Limb (tissue), 2 donors: ENCODE data around the gene CENPH.
A peak's percentile ranks its signal among the peaks of the same experiment; 100 is the strongest.
"Not testable (repeated sequence)": the region's sequence is repeated elsewhere in the genome, so short reads cannot be mapped to it uniquely, and the experiment has no call there.

ENCODE experiments used
- DNase-seq, 2 donors: peaks; one replicate each; pipeline ENCODE4 v3.0.0-alpha.2; 2016; ENCODE audit errors: extremely low spot score in 2 of 2

CENPH gene, protein sequence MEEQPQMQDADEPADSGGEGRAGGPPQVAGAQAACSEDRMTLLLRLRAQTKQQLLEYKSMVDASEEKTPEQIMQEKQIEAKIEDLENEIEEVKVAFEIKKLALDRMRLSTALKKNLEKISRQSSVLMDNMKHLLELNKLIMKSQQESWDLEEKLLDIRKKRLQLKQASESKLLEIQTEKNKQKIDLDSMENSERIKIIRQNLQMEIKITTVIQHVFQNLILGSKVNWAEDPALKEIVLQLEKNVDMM

DNA sequence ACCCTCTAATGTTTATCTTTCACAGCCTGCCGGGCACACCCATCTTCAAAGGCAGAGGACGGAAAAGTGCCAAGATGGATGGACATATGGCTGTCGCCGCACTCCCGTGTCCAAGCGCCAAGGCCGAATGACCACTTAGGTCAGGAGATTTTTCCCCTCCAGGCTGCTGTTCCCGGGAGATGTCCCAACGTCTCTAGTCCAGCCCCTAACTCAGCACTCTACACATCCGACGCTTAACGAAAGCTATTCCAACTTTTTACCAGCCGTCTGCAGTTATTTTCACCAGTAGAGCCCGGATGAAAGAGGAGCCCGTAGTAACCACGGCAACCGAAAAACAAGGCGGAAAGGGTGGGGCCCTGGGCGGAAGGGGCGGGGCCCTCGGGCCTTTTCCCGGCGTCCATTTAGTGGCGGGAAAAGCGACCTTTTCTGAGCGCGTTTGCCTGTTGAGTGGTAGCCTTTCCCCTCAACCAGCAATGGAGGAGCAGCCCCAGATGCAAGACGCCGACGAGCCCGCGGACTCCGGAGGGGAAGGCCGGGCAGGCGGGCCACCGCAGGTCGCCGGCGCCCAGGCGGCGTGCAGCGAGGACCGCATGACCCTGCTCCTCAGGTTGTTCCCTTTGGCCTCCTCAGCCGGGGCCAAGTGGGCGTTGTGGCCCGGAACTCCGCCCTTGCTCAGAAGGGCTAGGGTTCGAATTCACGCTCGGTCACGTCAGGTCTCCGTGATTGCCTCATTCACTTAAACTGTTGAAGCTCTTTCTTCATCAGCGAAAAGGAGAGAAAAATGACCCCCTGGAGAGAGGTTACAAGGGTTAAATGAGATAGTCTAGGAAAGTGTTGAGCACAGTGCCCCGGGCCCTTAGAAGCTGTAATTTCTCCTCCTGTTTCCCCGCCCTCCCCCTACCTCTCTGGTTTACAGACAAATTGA lies at the start of gene CENPH:
TSS of gene CENPH (plus strand) at position 422 of the 925 bp plus-strand sequence. CDS start at position 474, 52 bp downstream.
- peak; percentile 96 for DNase-seq

DNA sequence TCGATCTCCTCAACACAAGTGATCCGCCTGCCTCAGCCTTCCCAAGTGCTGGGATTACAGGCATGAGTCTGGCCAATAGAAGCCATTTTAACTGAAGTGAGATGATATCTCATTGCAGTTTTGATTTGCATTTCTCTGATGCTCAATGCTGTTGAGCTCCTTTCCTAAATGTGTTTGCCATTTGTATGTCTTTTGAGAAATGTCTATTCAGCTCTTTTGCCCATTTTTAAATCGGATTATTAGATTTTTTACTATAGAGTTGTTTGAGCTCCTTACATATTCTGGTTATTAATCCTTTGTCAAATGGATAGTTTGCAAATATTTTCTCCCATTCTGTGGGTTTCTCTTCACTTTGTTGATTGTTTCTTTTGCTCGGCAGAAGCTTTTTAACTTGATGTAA lies 49.1 kb upstream of the CENPH start:
- not testable (repeated sequence) for DNase-seq

DNA sequence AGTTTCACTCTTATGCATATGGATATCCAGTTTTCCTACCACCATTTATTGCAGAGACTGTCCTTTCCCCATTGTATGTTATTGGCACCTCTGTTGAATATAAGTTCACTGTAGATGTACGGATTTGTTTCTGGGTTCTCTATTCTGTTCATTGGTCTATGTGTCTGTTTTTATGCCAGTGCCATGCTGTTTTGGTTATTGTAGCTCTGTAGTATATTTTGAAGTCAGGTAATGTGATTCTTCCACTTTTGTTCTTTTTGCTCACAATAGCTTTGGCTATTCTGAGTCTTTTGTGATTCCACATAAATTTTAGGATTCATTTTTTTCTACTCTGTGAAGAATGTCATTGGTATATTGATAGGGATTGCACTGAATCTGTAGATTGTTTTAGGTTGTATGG lies 48.6 kb upstream of the CENPH start:
- DNase-seq: no peak

DNA sequence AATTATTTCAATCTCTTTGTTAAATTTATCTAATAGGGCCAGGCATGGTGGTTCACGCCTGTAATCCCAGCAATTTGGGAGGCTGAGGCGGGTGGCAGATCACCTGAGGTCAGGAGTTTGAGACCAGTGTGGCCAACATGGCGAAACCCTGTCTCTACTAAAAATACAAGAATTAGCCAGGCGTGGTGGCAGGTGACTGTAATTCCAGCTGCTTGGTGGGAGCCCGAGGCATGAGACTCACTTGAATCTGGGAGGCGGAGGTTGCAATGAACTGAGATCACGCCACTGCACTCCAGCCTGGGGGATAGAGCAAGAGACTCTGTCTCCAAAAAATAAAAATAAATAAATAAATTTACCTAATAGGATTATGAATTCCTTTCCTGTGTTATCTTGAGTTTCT lies 40.8 kb upstream of the CENPH start:
- not testable (repeated sequence) for DNase-seq

DNA sequence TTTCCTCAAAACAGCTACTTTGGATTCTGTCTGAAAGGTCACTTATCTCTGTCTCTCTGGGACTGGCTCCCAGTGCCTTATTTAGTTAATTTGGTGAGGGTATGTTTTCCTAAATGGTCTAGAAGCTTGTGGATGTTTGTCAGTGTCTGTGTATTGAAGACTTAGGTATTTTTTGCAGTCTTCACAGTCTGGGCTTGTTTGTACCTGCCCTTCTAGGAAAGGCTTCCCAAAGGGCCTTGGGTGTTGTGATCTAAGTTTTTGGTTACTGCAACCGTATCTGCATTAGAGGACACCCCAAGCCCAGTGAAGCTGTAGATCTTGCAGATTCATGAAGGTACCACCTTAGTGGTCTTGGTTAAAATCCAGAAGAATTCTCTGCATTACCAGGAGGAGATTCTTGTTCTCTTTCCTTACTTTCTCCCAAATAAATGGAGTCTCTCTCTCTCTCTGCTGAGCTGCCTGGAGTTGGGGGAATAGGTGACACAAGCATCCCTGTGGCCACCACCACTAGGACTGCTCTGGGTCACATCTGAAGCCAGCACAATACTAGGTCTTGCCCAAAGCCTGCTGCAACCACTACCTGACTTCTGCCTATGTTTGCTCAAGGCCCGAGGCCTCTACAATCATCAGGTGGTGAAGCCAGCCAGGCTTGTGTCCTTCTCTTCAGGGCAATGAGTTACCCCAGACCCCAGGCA lies 40.3 kb upstream of the CENPH start:
- DNase-seq: no peak

DNA sequence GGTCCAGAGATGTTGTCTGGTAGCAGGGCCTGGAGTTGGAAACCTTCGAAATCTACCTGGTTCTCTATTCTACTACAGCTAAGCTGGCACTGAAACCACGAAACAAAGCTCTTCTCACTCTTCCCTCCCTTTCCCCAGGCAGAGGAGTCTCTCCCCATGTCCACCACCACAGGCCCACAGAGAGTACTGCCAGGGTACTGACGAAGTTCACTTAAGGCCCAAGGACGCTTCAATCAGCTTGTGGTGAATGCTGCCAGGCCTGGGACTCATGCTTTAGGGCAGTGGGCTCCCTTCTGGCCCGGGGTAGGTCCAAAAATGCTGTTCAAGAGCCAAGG lies 39.7 kb upstream of the CENPH start:
- DNase-seq: no peak

DNA sequence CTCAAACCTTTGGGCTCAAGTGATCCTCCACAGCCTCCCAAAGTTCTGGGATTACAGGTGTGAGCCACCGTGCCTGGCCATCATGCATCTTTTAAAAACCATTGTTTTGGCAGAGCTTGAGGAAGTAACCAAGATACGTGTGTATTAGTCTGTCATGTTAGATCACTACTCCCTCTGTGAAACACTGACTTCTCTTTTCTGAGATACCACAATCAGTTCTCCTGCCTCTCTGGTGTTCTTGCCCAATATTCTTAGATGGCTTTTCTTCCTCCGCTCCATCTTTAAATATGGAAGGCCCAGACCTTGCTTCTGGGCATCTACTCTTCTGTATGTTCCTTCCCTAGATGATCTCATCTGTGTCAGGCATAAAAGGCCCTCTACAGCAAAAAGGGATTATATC lies 36.7 kb upstream of the CENPH start:
- no peak for DNase-seq

DNA sequence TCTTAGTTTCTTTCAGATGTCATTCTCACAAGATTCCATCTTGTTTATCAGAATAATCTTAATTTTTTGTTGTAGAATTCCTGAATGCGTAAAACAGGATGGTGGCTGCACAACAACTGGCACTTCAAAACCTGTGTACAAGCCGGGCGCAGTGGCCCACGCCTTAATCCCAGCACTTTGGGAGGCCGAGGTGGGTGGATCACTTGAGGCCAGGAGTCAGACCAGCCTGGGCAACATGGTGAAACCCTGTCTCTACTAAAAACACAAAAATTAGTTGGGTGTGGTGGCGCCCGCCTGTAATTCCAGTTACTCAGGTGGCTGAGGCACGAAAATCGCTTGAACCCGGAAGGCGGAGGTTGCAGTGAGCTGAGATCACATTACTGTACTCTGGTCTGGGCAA lies 32.9 kb upstream of the CENPH start:
- no peak for DNase-seq

DNA sequence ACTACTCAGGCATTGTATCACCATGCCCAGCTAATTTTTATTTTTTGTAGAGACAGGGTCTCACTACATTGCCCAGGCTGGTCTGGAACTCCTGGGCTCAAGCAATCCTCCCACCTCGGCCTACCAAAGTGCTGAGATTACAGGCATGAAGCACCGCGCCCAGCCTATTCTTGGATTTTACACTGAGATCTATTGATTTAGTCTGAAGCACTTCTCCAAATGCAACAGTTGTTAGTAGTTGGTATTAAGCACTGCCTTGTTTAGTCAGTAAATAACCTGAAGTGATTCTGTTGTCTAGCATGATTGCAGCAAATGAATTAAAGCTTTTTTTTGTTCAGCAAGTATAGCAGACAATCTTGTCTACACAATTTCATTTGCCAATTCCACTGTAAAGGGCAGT lies 31.3 kb upstream of the CENPH start:
- DNase-seq: no peak

DNA sequence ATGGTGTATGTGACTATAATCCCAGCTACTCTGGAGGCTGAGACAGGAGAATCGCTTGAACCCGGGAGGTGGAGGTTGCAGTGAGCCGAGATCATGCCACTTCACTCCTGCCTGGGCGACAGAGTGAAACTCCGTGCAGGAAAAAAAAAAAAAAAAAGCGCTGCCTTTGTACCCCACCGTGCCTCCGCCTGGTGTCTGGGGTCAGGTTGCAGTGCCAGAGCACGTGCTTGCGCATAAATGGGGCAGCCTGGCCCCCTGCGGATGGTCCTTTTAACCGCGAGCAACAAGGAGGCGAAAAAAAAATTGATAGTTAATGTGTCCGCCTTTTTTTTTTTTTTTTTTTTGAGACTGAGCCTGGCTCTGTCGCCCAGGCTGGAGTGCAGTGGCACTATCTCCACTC lies 28.7 kb upstream of the CENPH start:
- DNase-seq: no peak

DNA sequence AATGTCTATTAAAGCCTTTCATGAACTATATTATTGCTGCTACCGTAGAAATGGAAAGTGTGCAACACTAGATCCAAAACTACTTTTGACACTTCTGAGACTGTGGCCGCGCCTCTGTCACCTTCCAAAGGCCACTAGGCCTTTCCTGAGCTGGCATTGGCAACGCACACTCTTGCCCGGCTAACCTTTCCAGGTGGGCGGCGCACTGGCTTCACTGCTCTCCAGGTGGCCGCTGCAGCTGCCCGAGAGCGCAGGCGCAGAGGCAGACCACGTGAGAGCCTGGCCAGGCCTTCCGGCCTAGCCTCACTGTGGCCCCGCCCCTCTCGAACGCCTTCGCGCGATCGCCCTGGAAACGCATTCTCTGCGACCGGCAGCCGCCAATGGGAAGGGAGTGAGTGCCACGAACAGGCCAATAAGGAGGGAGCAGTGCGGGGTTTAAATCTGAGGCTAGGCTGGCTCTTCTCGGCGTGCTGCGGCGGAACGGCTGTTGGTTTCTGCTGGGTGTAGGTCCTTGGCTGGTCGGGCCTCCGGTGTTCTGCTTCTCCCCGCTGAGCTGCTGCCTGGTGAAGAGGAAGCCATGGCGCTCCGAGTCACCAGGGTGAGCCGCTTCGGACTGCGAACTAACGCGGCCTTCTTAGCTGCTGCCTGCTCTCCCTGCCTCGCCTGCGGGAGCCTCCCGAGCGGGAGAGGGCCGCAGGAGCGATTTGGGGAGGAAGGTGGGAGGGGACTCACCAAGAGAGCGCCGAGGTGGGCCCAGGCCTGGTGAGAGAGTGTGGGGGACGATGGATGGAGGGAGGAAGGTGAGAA lies 22.5 kb upstream of the CENPH start, which contains the start of gene CCNB1:
TSS of gene CCNB1 (plus strand) at position 465 of the 807 bp plus-strand sequence. CDS start at position 578, 113 bp downstream.
- DNase-seq: peak; percentile 97 to 99

DNA sequence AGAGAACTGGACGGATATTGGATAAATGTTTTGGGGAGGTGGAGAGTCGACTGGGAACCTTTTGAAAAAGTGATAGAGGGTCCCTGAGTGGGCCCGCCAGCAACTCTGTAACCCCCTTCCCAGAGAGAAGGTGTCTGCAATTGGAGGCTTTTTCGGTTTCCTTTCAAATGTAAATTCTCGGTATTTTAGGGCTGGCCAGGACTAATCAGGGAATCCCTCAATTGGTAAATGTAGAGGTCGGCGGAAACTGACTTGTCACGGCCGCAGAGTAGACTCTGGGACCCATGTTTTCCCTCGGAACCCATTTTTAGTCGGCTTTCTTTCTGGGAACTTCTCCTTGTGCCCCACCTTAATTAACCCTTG lies 21.9 kb upstream of the CENPH start:
- no peak for DNase-seq

DNA sequence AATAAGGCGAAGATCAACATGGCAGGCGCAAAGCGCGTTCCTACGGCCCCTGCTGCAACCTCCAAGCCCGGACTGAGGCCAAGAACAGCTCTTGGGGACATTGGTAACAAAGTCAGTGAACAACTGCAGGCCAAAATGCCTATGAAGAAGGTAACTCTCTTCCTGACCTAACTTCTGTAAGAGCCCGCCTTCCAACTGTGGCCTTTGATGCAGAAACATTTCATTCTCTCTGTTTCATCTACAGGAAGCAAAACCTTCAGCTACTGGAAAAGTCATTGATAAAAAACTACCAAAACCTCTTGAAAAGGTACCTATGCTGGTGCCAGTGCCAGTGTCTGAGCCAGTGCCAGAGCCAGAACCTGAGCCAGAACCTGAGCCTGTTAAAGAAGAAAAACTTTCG lies 21.5 kb upstream of the CENPH start:
- no peak for DNase-seq

DNA sequence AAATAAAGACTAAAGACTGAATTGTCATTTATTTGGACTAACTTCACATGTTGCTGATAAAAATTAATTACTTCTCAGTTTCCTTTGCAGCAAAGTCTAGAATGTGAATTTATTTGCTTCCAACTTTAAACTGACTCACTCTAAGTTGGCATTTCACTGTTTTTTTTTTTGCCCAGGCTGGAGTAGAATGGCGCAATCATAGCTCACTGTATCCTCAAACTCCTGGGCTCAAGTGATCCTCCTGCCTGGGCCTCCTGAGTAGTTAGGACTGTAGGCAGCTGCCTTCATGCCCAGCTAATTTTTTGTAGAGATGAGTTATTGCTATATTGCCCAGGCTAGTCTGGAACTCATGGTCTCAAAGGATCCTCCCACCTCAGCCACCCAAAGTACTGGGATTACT lies 18.9 kb upstream of the CENPH start:
- DNase-seq: no peak

DNA sequence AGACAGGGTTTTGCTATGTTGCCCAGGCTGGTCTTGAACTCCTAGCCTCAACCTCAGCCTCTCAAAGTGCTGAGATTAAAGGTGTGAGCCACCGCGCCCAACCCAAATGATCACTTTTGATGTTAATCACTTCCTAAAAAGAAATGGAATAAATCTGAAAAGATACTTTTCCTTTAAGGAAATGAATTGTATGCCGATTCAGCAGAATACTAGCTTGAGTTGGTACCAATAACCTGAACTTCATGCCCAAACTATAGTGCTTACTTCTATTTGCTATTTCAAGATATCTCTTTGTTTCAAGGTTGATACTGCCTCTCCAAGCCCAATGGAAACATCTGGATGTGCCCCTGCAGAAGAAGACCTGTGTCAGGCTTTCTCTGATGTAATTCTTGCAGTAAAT lies 18.4 kb upstream of the CENPH start:
- no peak for DNase-seq

DNA sequence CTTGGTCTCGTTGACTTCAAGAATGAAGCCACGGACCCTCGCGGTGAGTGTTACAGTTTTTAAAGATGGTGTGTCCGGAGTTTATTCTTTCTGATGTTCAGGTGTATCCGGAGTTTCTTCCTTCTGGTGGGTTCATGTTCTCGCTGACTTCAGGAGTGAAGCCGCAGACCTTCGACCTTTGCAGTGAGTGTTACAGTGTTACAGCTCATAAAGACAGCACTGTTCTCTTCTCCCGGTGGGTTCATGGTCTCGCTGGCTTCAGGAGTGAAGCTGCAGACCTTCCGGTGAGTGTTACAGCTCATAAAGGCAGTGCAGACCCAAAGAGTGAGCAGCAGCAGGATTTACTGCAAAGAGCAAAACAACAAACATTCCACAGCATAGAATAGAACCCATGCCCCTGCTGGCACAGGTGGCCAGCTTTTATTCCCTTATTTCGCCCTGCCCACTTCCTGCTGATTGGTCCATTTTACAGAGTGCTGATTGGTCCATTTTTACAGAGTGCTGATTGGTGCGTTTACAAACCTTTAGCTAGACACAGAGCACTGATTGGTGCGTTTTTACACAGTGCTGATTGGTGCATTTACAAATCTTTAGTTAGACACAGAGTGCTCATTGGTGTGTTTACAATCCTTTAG lies 7.6 kb upstream of the CENPH start:
- DNase-seq: not testable (repeated sequence)

DNA sequence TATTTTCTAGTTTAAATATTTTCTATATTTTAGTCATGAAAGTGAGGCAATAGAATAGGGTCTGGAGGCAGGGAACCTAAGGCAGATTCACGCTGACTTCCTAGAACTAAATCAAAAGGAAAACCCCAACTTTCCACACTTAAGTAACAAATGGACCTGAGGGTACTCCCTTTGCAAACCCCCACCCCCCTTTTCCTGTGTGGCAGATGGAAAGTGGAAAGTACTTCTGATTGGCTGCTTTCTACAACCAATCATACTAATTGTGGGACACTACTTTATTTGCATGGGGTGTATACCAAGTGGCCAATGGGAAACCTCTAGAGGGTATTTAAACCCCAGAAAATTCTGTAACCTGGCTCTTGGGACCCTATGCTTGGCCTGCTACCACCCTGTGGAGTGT lies 4.8 kb upstream of the CENPH start:
- DNase-seq: no peak

DNA sequence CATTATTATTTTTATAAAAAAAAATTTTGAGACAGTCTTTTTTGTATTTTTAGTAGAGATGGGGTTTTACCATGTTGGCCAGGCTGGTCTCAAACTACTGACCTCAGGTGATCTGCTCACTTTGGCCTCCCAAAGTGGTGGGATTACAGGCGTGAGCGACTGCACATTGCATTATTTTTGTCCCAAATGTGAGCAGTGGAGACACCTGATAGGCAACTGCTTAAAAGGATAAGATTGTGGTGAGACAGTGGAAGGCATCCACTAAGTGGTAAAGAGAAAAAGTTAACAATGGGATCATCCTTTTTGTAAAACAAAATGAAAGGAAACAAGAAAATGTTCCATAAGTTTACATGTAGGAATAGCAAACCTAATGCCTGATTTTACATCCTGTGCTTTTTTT lies 2.0 kb upstream of the CENPH start:
- DNase-seq: no peak

DNA sequence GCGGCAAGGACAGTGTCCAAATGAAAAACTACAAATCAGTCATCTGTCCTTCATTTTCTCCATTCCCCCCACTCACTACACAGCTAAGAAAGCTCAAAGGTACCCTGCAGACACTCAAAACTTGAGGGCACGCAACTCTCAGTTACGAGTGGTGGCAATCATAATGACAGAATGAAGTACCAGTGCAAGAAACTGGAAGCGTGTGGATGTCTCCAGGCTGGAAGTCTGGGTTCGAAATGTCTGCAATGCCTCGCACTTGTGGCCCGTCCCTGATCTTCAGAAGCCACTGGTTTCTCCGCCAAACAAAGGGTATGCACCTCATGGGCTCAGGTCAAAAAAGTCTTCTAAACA lies 597 bp upstream of the CENPH start:
- no peak for DNase-seq

DNA sequence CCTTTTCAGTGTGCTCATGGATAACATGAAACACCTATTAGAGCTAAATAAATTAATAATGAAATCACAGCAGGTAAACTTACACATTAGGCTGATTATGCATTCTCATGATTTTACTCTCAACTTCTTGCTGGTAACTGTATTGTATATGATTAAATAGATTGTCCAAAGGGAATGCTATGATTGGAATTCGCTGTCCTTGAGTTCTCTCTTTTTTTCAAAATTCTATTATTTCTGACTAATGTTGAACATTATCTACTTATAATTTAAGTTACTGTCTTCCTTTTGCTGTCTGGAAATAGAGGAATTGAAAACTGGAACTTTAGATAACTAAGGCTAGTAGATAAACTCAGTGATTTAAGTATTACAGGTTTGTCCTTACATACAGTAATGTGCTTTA lies 13.1 kb downstream of the CENPH start:
- DNase-seq: no peak

DNA sequence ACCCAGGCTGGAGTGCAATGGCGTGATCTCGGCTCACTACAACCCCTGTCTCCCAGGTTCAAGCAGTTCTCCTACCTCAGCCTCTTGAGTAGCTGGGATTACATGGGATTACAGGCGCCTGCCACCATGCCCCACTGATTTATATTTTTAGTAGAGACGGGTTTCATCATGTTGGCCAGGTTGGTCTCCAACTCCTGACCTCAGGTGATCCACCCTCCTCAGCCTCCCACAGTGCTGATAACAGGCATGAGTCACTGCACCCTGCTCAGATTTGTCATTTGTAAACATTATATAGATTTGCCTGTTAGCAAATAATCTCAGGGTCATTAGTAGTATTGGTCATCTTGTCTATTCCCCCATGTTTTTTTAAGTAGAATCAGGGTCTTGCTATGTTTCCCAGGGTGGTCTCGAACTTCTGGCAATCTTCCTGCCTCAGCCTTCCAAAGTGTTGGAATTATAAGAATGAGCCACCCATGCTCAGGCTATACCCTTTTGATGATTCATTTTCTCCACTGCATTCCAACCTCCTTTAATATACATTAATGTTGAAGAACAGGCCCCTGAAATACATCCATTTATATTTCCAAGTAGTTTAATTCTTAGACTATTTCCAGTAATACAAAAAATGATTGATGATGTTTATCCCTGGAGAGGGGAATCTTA lies 17.3 kb downstream of the CENPH start:
- DNase-seq: no peak
